Measurements from ENCODE around the gene TSG101. TPM values are rescaled to one million over a fixed set of nuclear protein-coding genes. Genes with fewer than 3 reads are reported as not detected.

TSG101 gene
- total RNA-seq, 2 experiments from 2014 or later = 35.2 to 35.5 TPM

DNA sequence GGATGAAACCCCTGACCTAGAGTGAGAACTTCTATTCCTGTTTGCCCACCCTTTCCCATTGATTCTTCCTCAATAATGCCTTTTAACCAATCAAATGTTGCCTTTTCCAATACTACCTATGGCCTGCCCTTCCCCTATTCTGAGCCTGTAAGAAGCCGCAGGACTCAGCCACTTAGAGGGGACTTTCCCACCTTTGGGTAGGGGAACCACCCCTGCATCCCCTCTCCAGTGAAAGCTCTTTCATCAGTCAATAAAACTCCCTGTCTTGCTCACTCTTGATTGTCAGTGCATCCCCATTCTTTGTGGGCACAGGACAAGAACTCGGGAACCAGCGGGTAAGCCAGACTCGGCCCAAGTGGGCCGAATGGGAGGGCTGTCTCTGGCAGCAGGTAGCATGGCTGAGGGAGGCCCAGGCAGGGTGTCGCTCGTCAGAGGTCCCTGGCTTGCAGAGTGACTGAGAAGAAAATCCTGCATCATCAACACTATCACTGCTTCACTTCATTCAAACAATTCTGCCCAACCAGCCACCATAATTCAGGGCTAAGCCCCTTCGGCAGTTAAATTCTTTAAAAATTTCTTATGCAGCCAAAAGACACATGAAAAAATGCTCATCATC lies 40.7 kb downstream of the TSG101 start:
- peaks cover 6% of the 10 kb centered on the region for H3K4me1 Mint-ChIP-seq
- no peak for ATAC-seq (ENCODE audit: low read depth)
- H3K9me3 Mint-ChIP-seq = no peaks in the 10 kb centered on the region
- POLR2A ChIA-PET = no interaction called here
- no peak overlapping the region for H3K4me3 Mint-ChIP-seq
- DNase-seq = no peak
- no peaks in the 10 kb centered on the region for H3K27me3 Mint-ChIP-seq
- peaks cover 54% of the 10 kb centered on the region for H3K36me3 Mint-ChIP-seq
- no peak overlapping the region for H3K27ac Mint-ChIP-seq

DNA sequence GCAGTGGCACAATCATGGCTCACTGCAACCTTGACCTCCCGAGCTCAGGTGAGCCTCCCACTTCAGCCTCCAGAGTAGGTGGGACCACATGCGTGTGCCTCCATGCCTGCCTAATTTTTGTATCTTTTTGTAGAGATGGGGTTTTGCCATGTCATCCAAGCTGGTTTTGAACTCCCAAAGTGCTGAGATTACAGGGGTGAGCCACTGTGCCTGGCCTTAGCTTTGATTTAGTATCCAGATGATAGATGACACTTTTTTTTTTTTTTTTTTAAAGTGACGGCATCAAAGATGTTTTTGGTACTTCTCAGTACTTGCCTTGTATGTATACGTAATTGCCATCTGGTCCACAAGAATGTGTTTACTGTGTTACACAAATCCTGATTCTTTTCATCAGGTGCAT lies 47.7 kb downstream of the TSG101 start:
- H3K4me1 Mint-ChIP-seq = no peaks in the 10 kb centered on the region
- no peak for DNase-seq
- ATAC-seq (ENCODE audit: low read depth) = no peak
- POLR2A ChIA-PET = no interaction called here
- no peak overlapping the region for H3K4me3 Mint-ChIP-seq
- H3K36me3 Mint-ChIP-seq = peaks cover 42% of the 10 kb centered on the region
- H3K27me3 Mint-ChIP-seq = no peaks in the 10 kb centered on the region
- no peaks in the 10 kb centered on the region for H3K9me3 Mint-ChIP-seq
- no peak overlapping the region for H3K27ac Mint-ChIP-seq

DNA sequence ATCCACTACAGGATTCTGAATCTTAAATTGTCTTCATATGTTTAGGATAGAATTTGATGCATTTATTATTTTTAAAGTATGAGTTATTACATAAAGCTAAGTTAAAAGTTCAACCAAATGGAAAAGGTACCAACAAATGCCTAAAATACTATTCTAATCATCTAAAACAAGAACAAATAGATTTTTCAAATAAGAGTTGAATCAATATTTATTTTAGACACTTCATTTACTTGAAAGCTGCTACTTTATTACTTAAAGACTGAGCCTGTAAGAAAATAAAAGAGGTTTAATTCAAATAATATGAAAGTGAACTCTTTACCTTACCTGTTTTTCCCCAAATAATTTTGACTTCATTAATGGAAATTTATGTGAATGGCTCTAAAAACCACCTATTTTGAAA lies 54.2 kb downstream of the TSG101 start:
- Mint-ChIP-seq H3K36me3 (peaks cover 8% of the 10 kb centered on the region), H3K4me3 (no peak overlapping the region), H3K27me3 (no peaks in the 10 kb centered on the region), H3K9me3 (no peaks in the 10 kb centered on the region), H3K4me1 (no peaks in the 10 kb centered on the region), H3K27ac (no peak overlapping the region)
- no peak for DNase-seq
- POLR2A ChIA-PET = no interaction called here
- no peak for ATAC-seq (ENCODE audit: low read depth)

GRCh38 chr11:18471995-18472394 lies 54.7 kb downstream of the TSG101 start:
- no peak for ATAC-seq (ENCODE audit: low read depth)
- H3K9me3 Mint-ChIP-seq = no peaks in the 10 kb centered on the region
- no peaks in the 10 kb centered on the region for H3K27me3 Mint-ChIP-seq
- DNase-seq = no peak
- no peak overlapping the region for H3K27ac Mint-ChIP-seq
- no peaks in the 10 kb centered on the region for H3K4me1 Mint-ChIP-seq
- POLR2A ChIA-PET = no interaction called here
- H3K4me3 Mint-ChIP-seq = no peak overlapping the region
- peaks cover 7% of the 10 kb centered on the region for H3K36me3 Mint-ChIP-seq

DNA sequence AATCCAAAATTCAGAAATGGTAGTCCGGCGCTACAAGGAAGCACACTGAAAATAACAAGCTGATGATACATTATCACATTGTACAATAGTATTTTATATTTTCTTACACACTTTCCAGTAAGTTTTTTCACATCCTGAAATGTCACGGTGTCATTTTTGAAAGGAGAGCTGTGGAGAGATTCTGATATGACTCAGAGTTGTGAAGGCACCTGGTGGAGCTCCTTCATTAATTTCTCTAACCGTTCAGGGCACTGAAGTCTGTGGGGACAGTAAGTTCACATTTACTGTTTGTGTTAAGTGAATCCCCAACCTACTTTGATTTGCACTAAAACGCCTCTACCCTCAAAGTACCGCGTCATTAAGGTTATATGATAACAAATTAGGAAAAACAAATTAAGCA lies 57.8 kb downstream of the TSG101 start:
- no peak overlapping the region for H3K4me3 Mint-ChIP-seq
- no peaks in the 10 kb centered on the region for H3K4me1 Mint-ChIP-seq
- ATAC-seq (ENCODE audit: low read depth) (no peak), DNase-seq (no peak)
- no peaks in the 10 kb centered on the region for H3K27me3 Mint-ChIP-seq
- H3K27ac Mint-ChIP-seq = no peak overlapping the region
- peaks cover 5% of the 10 kb centered on the region for H3K36me3 Mint-ChIP-seq
- H3K9me3 Mint-ChIP-seq = no peaks in the 10 kb centered on the region
- POLR2A ChIA-PET = no interaction called here

GRCh38 chr11:18468059-18468458 lies 58.7 kb downstream of the TSG101 start:
- Mint-ChIP-seq H3K27ac (no peak overlapping the region), H3K4me3 (no peak overlapping the region), H3K27me3 (no peaks in the 10 kb centered on the region), H3K9me3 (no peaks in the 10 kb centered on the region), H3K36me3 (peaks cover 4% of the 10 kb centered on the region), H3K4me1 (no peaks in the 10 kb centered on the region)
- ATAC-seq (ENCODE audit: low read depth) (no peak), DNase-seq (no peak)
- POLR2A ChIA-PET = no interaction called here

GRCh38 chr11:18466402-18466801 lies 60.3 kb downstream of the TSG101 start:
- no peak overlapping the region for H3K27ac Mint-ChIP-seq
- POLR2A ChIA-PET = no interaction called here
- no peak for ATAC-seq (ENCODE audit: low read depth)

GRCh38 chr11:18463439-18463838 lies 63.3 kb downstream of the TSG101 start:
- Mint-ChIP-seq H3K9me3 (no peaks in the 10 kb centered on the region), H3K27me3 (peaks cover 4% of the 10 kb centered on the region), H3K4me1 (no peaks in the 10 kb centered on the region), H3K4me3 (no peak overlapping the region), H3K36me3 (no peaks in the 10 kb centered on the region), H3K27ac (no peak overlapping the region)
- POLR2A ChIA-PET = no interaction called here
- DNase-seq (no peak), ATAC-seq (ENCODE audit: low read depth) (no peak)

More at GRCh38 chr11:18466402-18466801, 60.3 kb downstream of the TSG101 start:
- H3K36me3 Mint-ChIP-seq = no peaks in the 10 kb centered on the region
- H3K4me1 Mint-ChIP-seq = no peaks in the 10 kb centered on the region
- H3K27me3 Mint-ChIP-seq = no peaks in the 10 kb centered on the region
- no peak for DNase-seq
- H3K9me3 Mint-ChIP-seq = no peaks in the 10 kb centered on the region
- H3K4me3 Mint-ChIP-seq = no peak overlapping the region

DNA sequence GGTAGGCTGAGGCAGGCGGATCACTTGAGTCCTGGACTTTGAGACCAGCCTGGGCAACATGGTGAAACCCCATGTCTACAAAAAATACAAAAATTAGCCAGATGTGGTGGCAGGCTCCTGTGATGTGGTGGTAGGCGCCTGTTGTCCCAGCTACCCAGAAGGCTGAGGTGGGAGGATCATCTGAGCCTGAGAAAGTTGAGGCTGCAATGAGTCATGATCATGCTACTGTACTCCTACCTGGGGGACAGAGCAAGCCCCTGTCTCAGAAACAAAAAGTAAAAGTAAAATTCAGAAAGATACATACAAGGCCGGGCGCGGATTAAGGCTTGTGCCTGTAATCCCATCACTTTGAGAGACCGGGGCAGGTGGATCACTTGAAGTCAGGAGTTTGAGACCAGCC lies 64.8 kb downstream of the TSG101 start:
- no peak overlapping the region for H3K4me3 Mint-ChIP-seq
- H3K36me3 Mint-ChIP-seq = no peaks in the 10 kb centered on the region
- H3K27ac Mint-ChIP-seq = no peak overlapping the region
- H3K9me3 Mint-ChIP-seq = no peaks in the 10 kb centered on the region
- POLR2A ChIA-PET = no interaction called here
- ATAC-seq (ENCODE audit: low read depth) = no peak
- H3K27me3 Mint-ChIP-seq = peaks cover 4% of the 10 kb centered on the region
- no peak for DNase-seq
- H3K4me1 Mint-ChIP-seq = no peaks in the 10 kb centered on the region

DNA sequence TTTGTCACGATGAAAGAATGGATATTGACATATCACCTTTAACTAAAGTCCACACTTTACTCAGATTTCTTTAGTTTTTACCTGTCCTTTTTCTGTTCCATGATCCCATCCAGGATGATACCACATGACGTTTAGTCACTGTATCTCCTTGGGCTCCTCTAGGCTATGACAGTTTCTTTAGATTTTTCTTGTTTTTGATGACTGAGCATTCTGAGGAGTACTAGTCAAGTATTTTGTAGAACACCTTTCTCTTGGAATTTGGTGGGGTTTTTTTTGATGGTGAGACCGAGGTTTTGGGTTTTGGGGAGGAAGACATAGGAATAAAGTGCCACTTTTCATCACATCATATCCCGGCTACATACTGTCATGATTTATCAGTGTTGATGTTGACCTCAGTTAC lies 67.1 kb downstream of the TSG101 start:
- ATAC-seq (ENCODE audit: low read depth) = no peak
- Mint-ChIP-seq H3K27ac (no peak overlapping the region), H3K9me3 (no peaks in the 10 kb centered on the region)

DNA sequence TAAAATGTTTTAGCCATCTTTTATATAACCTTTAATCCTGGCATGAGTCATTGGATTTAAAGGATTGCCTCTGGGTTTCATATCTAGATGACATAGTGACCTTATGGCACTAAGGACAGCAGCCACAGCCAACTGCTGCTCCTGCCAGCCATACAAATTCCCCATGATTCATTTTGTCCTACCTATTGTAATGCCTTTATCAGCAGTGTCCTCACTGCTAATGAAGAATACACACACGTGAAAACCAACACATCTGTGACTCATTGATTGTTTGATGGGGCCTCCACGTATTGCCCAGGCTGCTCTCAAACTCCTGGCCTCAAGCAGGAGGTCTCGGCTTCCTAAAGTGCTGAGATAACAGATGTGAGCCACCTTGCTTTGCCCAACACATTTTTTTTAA lies 69.3 kb downstream of the TSG101 start:
- Mint-ChIP-seq H3K4me1 (no peaks in the 10 kb centered on the region), H3K4me3 (no peak overlapping the region), H3K9me3 (no peaks in the 10 kb centered on the region), H3K27ac (no peak overlapping the region), H3K36me3 (no peaks in the 10 kb centered on the region), H3K27me3 (peaks cover 8% of the 10 kb centered on the region)
- POLR2A ChIA-PET = no interaction called here
- ATAC-seq (ENCODE audit: low read depth) (no peak), DNase-seq (no peak)

More for the DNA sequence above, 67.1 kb downstream of the TSG101 start:
- peaks cover 8% of the 10 kb centered on the region for H3K27me3 Mint-ChIP-seq
- POLR2A ChIA-PET = no interaction called here
- no peaks in the 10 kb centered on the region for H3K36me3 Mint-ChIP-seq
- H3K4me3 Mint-ChIP-seq = no peak overlapping the region
- DNase-seq = no peak
- no peaks in the 10 kb centered on the region for H3K4me1 Mint-ChIP-seq

- POLR2A ChIA-PET = interaction anchor here (0.6 kb wide), 1 partner anchor 51 kb away, joined by 3 read pairs; no protein-coding TSS in a partner anchor
- Mint-ChIP-seq H3K36me3 (no peaks in the 10 kb centered on the region), H3K9me3 (no peaks in the 10 kb centered on the region), H3K4me3 (no peak within 1 kb of the TSS), H3K4me1 (no peaks in the 10 kb centered on the region), H3K27ac (no peak within 1 kb of the TSS), H3K27me3 (peaks cover 11% of the 10 kb centered on the region)
- no peak for DNase-seq
- ATAC-seq (ENCODE audit: low read depth) = no peak
Measured at GRCh38 chr11:18455686-18456372, 70.9 kb downstream of the TSG101 start, which contains the start of gene LDHAL6A. TSS of gene LDHAL6A (plus strand) at chr11:18455856. CDS start at chr11:18456681, 825 bp downstream.

DNA sequence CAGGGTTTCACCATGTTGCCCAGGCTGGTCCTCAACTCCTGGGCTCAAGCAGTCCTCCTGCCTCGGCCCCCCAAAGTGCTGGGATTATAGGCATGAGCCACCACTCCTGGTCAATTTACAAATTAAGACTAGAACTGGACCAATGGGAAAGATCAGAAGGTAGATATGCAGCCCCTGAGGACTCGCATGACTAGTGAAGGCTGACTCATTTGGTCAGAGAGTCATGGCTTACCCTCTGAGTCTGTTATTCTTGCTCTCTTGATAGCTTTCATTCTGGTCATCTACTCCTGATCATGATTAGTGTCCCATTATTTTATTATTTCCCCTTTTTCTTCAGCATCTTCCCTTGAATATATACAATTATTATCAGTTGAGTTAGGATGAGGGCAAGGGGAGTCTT lies 73.8 kb downstream of the TSG101 start:
- H3K4me3 Mint-ChIP-seq = no peak overlapping the region
- H3K4me1 Mint-ChIP-seq = no peaks in the 10 kb centered on the region
- no peaks in the 10 kb centered on the region for H3K9me3 Mint-ChIP-seq
- DNase-seq (no peak), ATAC-seq (ENCODE audit: low read depth) (no peak)
- POLR2A ChIA-PET = interaction anchor here (0.7 kb wide), 1 partner anchor 51 kb away, joined by 3 read pairs; no protein-coding TSS in a partner anchor
- no peaks in the 10 kb centered on the region for H3K36me3 Mint-ChIP-seq
- H3K27ac Mint-ChIP-seq = no peak overlapping the region
- peaks cover 13% of the 10 kb centered on the region for H3K27me3 Mint-ChIP-seq

DNA sequence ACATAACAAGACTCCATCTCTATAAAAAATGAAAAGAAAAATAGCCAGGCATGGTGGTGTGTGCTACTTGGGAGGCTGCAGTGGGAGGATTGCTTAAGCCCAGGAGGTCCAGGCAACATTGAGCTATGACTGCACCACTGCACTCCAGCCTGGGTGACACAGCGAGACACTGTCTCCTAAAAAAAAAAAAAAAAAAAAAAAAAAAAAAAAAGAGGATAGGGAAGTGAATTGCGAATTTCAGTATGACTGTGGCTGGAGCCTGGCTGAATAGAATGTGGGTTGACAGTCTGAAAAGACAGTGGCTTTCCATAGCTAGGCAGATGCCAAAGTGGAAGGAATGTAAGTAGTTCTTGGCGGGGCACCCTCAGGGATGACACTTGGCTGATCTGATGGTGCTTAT lies 77.5 kb downstream of the TSG101 start:
- ATAC-seq (ENCODE audit: low read depth) (no peak), DNase-seq (no peak)
- Mint-ChIP-seq H3K36me3 (no peaks in the 10 kb centered on the region), H3K27me3 (peaks cover 8% of the 10 kb centered on the region), H3K9me3 (no peaks in the 10 kb centered on the region), H3K4me3 (no peak overlapping the region), H3K4me1 (no peaks in the 10 kb centered on the region), H3K27ac (no peak overlapping the region)
- POLR2A ChIA-PET = no interaction called here

Data from activated naive CD8-positive, alpha-beta T cell treated with anti-CD3 and anti-CD28 coated beads, Interleukin-2, amount 10 ng/mL, durations not matched to agents 7 days and 5 days (primary cell).